Forelimb muscle (tissue), 1 donor: Measurements from ENCODE around the gene CTNNA1. TPM values are rescaled to one million over a fixed set of nuclear protein-coding genes. Genes with fewer than 3 reads are reported as not detected.
"Not testable (repeated sequence)": the region's sequence is repeated elsewhere in the genome, so short reads cannot be mapped to it uniquely, and the experiment has no call there.

Experiments used
- DNase-seq: peaks from one replicate; pipeline ENCODE4 v3.0.0-alpha.2; 2013; ENCODE audit warnings: low read depth
- polyA plus RNA-seq: library from polyadenylated mRNA; unstranded; fragments of 120-200 nt; gene quantifications from one replicate; pipeline ENCODE4 v1.2.1, GENCODE V29; 2013; ENCODE audit not compliant: insufficient read length

CTNNA1 gene
- polyA plus RNA-seq, 1 donor, result 250 TPM

DNA sequence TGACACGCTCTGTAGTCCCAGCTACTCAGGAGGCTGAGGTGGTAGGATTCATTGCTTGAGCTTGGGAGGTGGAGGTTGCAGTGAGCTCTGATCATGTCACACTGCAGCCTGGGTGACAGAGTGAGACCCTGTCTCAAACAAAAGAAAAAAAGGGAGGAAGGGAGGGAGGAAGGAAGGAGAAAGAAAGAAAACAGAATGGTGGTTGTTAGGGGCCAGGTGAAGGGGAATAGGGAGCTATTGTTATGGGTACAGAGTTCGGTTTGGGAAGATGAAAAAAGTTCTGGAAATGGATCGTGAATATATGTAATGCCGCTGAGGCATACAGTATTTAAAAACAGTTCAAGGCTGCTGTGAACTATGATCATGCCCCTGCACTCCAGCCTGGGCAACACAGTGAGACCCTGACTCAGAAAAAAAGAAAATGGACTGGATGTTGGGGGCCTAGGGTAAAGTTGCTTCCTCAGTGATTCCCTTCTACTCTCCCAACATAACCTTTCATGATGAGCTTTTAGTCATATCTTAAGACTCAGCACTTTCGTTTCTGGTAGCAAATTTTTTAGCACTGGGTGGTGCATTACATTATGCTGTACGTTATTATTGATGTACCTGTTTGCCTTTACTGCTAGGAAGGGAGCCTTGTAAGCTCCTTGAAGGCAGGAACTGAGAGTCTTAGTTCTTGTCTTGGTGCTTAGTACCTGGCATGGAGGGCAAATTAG is 4.0 kb downstream of the CTNNA1 start:
- DNase-seq, result no peak

DNA sequence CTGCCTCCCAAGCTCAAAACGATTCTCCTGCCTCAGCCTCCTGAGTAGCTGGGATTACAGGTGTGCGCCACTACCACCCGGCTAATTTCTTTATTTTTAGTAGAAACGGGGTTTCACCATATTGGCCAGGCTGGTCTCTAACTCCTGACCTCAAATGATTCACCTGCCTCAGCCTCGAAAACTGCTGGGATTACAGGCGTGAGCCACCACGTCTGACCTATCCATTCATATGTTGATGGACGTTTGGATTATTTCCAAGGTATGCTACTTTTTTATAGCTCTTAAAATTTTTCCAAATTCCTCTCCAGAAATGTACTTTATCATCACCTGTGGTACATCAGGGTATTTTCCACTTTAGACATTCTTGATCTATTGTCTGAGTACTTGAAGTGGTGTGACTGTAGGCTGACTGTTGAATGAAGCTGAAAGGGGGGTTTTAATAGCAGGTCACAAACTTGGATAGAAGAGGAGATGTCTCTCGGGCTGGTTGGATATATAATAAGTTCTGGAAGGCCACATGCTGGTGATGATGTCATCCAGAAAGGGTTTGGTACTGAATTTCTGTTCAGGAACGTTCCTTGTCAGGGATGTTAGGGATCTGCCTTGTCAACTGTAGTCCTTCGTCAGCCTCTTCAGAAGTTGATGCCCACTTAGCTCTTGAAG is 7.4 kb downstream of the CTNNA1 start:
- no peak for DNase-seq

DNA sequence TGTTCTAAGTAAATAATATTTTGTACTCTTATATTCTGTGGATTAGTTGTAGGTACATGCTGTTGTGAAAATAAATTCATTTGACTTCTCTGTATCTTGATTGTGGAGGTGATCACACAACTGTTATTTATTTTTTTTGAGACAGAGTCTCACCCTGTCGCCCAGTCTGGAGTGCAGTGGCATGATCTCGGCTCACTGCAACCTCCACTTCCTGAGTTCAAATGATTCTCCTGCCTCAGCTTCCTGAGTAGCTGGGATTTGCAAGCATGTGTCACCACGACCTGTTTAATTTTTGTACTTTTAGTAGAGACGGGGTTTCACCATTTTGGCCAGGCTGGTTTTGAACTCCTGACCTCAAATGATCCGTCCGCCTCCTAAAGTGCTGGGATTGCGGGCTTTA is 7.9 kb downstream of the CTNNA1 start:
- not testable (repeated sequence) for DNase-seq

DNA sequence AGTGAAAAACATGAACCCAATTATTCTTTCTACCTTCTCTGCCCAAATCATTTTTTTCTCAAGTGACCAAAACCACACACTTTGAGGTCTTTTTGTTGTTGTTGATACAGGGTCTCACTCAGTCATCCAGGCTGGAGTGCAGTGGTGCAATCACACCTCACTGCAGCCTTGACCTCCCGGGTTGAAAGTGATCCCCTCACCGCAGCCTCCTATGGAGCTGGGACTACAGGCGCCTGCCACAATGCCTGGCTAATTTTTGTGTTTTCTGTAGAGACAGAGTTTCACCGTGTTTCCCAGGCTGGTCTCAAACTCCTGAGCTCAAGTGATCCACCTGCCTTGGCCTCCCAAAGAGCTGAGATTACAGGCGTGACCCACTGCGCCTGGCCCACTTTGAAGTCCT is 8.4 kb downstream of the CTNNA1 start:
- not testable (repeated sequence) for DNase-seq

DNA sequence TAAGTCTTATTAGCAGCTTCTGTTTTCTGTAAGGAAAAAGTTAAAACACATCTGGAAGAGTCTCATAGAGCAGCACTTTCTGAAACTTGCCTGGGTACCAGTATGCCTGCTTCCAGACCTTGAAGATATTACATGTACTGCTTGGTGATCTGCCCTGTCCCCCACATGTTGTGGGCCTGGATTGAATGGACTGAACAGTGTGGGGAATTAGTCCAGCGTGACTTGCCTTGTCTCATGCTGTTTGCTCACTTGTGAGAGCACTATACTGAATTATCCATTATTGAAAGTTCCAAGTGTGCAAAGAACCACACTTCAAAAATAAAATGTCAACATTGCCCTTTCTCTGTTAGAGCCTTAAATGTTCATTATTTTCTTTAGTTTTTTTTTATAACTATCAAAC is 8.9 kb downstream of the CTNNA1 start:
- no peak for DNase-seq

DNA sequence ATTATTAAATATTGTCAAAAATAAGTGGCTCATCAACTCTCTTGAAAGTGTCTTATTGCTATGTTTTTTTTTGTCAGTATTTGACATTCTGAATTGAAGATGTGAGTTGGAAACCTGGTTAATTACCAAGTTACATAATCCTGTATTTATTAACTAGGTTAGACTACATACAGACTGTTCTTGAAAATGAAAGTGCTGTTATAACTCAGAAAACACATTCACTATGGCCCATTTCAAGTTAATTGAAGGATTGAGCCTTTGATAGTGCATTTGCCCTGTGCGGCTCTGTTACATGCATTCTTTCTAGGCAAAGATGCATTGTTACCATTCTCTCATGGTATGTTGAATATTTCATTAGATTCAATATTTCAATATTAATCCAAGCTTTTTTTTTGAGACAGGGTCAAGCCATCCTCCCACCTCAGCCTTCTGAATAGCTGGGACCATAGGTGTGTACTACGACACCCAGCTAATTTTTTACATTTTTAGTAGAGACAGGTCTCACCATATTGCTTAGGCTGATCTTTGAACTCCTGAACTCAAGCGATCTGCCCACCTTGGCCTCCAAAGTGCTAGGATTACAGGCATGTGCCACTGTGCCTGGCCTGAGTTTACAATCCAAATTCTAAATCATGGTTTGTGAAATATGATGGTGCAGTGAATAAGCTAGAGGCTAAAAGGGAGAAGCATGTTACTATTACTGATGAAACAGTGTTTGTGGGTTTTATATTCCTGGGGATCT is 10.0 kb downstream of the CTNNA1 start:
- DNase-seq, result no peak

DNA sequence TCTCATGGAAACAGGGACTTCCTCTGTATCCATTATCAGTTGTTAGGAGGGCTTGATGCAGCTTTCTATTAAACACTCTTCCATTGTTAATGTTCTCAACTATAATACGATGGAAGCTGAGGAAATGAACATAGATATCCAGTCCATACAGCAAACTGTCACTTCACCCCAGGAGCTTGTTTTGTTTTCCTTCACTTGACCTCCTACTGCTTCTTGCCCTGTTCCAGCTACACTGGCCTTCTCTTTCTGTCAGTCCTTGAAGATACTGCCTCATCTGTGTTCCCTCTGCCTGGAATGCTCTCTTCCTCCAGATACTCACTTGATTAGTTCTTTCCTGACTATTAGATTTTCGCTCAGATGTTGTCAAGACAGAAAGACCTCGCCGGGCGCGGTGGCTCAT is 17.1 kb downstream of the CTNNA1 start:
- no peak for DNase-seq

DNA sequence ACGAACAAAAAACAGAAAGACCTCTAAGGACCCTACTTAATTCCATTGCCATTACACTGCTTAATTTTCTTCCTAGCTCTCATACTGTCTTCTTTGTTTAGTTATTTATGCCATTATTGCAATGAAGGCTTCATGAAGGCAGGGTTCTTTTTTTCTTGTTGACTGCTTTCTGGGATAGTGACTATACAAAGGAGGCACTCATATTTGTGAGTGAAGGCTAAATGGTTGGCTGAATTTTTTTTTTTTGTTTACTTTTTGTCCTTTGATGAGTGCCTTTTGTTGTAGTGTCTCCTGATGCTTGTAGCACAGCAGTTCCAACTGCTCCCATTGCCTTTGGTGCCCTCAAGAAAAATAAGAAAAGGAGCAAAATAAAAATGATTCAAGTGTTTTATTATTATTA is 17.8 kb downstream of the CTNNA1 start:
- no peak for DNase-seq

DNA sequence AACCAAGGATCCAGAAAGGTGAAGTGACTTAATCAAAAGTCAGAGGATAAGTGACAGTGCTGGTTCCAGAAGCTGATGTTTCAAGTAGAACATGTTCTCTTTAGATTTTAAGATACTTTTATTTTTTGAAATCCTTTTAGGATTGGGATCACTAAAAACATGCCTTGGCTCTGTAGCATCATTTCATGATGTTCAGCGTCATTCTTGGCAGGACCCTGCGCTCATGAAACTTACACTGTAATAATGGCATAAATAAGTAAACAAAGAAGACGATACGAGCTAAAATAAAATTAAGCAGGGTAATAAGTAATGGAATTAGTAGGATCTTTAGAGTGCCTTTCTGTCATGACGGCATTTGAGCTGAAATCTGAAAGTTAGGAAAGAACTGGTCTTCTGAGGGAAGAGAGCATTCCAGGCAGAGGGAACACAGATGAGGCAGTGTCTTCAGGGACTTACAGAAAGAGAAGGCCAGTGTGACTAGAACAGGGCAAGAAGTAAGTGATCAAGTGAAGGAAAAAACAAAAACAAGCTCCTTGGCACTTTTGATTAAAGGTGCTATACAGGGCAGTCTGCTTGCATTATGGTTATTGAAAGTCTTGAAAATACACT is 19.9 kb downstream of the CTNNA1 start:
- no peak for DNase-seq

DNA sequence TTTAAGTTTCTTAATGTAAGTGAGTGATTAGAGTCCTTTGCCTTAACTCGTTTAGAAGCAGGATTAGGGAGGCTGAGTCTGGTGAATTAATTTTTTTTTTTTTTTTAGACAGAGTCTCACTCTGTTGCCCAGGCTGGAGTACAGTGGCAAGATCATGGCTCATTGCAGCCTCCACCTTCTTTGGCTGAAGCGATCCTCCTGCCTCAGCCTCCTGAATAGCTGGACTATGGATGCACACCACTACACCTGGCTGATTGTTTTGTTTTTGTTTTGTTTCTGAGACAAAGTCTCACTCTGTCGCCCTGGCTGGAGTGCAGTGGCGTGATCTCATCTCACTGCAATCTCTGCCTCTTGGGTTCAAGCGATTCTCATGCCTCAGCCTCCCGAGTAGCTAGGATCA is 20.4 kb downstream of the CTNNA1 start:
- DNase-seq, result not testable (repeated sequence)

DNA sequence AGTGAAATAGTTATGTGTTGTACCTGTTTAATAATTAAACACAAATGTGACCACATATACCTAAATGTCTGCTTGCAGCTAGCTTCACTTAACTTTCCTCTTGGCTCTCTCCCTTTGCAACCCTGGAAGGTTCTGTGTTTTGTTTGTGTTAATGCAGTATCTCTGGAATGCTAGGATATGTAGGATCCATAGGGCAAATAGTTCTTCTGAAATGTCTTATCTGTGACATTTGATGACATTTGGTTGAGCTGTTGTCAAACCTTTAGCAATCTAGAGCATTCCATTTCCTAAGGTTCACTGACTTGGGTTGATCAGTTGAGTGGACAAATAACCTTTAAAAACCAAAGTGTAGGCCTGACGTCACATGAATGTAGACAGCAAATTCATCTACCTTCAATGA is 21.8 kb downstream of the CTNNA1 start:
- DNase-seq, result no peak

DNA sequence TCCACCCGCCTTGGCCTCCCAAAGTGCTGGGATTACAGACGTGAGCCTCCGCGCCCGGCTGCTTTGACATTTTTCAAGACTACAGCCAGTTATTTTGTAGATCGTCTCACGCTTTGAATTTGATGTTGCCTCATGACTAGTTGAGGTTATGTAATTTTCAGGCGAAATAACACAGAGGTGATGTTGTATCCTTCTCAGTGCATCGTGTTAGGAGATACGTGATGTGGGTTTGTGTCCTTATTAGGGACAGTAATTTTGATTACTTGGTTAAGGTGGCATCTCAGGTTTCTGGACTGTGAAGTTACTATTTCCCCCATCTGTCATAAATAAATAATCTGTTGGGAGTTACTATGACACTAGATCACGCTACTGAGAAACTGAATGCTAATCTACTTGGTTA is 25.0 kb downstream of the CTNNA1 start:
- no peak for DNase-seq

DNA sequence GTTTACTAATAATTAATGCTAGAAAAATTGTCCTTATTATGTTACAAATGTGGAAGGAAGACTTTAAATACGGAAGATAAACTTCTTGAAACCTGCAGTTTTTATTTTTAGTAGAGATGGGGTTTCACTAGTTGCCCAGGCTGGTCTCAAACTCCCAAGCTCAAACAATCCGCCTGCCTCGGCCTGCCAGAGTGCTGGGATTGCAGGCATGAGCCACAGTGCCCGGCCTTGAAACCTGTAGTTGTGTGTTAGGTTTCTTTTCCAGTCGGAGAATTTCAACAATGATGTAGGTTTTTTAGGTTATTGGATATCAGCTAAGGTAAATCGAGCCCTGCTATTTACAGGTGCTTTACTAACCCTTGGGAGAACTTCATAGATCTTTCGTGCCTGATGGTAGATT is 30.8 kb downstream of the CTNNA1 start:
- DNase-seq, result no peak

DNA sequence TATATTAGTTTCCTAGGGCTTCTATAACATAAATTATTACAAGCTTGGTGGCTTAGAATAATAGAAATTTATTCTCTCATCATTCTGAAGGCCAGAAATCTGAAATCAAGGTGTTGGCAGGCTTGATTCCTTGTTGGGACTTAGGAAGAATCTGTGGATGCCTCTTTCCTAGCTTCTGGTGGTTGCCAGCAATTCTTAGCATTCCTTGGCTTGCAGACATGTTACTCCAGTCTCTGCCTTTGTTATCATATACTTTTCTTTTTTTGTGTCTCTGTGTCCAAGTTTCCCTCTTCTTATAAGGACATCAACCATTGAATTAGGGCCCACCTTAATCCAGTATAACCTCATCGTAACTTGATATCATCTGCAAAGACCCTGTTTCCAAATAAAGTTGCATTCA is 31.4 kb downstream of the CTNNA1 start:
- no peak for DNase-seq

DNA sequence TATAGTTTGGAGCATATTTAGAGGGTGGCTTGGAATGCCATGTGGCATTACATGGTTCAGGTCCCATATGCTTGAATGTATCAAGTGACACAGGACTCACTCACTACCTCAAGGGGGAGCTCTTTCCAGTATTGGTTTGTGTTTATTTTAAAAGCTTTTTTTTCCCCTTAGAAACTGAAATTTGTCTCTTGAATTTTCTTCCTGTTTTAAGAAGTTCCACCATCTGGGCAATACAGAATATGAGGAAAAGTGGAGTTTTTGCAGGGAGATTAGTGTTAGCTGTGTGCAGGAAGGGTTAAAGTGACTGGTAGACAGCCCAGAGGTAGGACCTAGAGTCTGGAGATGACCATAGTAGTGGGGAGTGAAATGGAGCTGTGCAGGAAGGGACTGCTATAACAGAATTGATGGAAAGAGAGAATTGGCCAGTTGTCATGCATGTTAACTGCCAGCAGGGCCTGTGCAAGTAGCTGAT is 36.6 kb downstream of the CTNNA1 start:
- no peak for DNase-seq

DNA sequence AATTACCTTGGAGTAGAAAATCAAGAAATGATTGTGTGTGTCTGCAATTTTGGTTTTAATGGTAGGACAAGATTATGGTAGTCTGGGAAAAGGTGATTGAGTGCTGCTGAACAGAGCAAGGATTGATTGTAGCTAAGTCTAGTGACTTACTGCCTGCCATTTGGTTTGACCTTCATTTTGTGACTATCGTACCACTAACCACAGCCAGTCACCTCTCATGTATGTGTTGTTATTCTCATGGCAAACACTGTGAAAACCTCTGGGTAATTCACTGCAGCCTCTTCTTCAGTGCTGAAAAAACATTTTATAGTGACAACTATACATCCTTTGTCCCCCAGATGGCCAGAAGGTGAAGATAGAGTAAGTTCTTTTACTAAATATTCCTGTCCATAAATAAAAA is 37.5 kb downstream of the CTNNA1 start:
- DNase-seq, result no peak

DNA sequence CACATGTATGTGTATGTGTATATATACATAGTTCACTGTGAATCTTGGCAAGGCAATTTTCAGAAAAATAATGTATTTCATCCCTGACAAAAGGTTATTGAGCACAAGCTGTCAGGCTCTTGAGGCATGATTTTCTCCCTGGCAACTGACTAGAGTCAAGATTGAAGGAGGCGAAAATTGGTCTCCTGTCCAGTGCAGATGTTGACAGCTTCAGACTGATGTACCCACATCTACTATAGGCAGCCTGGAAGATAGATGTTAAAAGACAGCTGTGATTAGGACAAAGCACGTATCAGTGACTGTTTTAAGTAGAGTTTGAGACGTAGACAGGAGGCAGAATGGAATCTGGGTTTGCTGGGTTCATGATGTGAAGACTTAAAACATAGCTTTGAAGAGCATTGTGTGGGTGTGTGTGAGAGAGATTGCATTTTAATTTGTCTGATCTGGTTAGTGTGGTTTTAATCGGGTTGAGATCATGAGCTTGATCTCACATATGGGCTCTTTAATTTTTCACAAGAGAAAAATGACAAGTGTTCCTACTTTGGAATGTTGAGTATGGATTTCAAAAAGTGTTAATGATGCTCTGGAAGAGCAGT is 39.1 kb downstream of the CTNNA1 start:
- no peak for DNase-seq

DNA sequence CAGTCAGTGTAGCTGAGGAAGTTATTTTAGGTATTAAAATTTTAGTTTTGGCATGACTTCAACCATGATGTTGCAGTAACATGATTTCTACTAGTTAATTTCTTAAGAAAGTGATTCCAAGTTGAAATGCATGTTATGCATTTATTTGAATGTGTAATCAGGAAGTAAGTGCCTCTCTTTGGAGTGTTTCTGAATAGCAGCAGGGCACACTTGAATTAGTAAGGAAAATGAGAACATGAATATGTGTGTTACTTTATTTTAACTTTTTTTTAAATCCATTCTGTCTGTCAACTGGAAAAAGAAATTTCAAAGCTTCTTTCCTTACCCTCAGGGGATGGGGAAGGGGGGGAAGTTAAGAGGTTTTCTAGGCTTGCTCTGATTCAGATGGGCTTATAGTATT is 40.4 kb downstream of the CTNNA1 start:
- DNase-seq, result no peak

DNA sequence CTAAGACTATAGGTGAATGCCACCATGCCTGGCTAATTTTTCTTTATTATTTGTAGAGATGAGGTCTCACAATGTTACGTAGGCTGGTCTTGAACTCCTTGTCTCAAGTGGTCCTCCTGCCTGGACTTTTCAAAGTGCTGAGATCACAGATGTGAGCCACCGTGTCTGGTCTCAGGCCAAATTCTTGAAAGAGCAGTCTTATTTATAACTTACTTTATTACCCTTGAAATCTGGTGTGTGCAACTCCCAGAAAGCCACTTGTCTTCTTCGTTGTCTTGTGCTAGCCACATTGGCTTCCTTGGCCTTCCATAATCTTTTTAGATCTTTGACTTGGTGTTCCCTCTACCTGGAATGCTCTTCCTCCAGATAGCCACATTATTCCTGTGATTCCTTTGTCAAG is 50.1 kb downstream of the CTNNA1 start:
- DNase-seq, result no peak

DNA sequence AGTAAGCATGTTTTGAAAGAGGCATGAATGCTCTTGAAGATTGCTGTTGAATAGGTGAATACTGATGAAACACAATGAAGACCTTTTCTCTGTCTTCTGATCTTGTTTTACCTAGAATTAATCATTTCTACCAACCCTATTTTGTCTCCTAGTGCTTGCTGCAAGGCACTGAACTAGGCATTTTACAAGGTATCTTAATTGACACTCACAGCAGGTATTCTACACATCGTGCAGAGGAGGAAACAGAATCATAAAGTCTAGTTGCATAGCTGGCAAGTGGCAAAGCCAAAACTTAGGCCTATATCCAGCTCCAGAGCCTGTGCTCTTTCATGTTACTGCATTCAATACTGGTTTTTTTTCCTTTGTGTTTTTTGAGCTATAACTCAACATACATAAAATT is 50.7 kb downstream of the CTNNA1 start:
- no peak for DNase-seq

DNA sequence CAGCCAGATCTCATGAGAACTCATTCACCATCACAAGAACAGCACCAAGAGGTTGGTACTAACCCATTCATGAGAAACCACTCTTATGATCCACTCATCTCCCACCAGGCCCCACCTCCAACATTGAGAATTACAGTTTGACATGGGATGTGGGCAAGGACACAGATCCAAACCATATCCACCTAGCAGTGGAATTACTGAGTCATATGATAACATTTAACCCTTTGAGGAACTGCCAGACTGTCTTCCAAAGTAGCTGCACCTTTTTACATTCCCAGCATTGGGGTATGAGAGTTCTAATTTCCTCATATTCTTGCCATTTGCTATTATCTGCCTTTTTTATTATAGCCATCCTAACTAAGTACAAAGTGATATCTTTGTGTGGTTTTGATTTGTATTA is 51.9 kb downstream of the CTNNA1 start:
- DNase-seq, result no peak

DNA sequence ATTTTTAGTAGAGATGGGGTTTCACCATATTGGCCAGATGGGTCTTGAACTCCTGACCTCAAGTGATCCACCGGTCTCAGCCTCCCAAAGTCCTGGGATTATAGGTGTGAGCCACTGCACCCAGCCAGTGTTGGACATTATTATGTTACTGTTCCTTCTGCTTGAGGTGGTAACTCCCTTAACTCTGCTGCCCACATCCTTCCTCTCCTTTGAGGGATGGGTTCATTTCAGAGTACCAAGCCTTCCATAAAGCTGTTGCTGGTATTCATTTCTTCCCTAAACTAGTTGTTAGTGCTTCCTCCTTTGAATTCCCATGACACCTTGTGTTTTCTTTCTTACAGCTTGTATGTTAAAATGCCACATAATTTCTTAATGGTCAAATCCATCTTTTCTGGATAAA is 54.0 kb downstream of the CTNNA1 start:
- DNase-seq, result no peak
